GM12874 (cell line): ENCODE data around the gene MANEA.

Experiments used
- TF ChIP-seq, protein P1 (sequence below): IDR thresholded peaks from 2 replicates; pipeline ENCODE4 v1.5.1; 2011; ENCODE audit warnings: low read depth, mild to moderate bottlenecking, control low read depth, low read length, moderate library complexity; ENCODE audit not compliant: insufficient read depth

Gene MANEA

GRCh38 chr6:95589826-95590570 is 12.7 kb downstream of the MANEA start:
- TF ChIP-seq, protein P1, sequence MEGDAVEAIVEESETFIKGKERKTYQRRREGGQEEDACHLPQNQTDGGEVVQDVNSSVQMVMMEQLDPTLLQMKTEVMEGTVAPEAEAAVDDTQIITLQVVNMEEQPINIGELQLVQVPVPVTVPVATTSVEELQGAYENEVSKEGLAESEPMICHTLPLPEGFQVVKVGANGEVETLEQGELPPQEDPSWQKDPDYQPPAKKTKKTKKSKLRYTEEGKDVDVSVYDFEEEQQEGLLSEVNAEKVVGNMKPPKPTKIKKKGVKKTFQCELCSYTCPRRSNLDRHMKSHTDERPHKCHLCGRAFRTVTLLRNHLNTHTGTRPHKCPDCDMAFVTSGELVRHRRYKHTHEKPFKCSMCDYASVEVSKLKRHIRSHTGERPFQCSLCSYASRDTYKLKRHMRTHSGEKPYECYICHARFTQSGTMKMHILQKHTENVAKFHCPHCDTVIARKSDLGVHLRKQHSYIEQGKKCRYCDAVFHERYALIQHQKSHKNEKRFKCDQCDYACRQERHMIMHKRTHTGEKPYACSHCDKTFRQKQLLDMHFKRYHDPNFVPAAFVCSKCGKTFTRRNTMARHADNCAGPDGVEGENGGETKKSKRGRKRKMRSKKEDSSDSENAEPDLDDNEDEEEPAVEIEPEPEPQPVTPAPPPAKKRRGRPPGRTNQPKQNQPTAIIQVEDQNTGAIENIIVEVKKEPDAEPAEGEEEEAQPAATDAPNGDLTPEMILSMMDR, result no peak

GRCh38 chr6:95593025-95593424 is 15.7 kb downstream of the MANEA start:
- TF ChIP-seq, protein P1, result no peak

DNA sequence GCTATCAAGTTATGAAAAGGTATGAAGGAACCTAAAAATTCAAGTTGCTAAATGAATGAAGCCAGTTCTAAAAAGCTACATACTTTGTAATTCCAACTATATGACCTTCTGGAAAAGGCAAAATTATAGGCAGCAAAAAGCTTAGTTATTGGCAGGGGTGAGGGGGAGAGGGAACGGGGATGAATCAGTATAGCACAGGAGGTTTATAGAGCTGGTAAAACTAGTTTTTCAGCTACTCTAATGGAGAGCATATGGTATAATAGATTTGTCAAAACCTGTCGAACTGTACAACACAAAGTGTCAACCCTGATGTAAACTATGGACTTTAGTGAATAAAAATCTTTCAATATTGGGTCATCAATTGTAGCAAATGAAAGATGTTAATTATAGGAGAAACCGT is 18.7 kb downstream of the MANEA start:
- TF ChIP-seq, protein P1, result no peak

DNA sequence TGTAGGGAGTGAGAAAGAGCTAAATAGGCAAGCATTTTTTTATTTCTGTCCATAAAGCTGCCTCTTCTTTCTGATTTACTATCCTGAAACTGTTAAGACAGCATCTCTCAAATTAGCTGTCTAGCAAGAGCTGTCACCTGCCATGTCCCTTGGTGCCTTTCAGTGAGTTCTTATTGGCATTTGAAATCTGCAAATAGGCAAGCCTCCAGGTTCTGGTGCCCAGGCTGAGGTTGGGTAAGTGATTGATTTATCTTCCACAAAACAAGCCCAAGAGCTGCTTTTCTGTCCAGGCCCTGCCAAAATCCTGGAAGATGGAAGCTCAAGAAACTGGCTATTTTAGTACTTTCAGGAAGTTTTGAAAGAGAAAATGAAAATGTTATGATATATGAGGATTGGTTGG is 22.4 kb downstream of the MANEA start:
- TF ChIP-seq, protein P1, result no peak

- TF ChIP-seq, protein P1, result no peak
These were observed 23.8 kb downstream of the MANEA start for GRCh38 chr6:95601133-95601532.

DNA sequence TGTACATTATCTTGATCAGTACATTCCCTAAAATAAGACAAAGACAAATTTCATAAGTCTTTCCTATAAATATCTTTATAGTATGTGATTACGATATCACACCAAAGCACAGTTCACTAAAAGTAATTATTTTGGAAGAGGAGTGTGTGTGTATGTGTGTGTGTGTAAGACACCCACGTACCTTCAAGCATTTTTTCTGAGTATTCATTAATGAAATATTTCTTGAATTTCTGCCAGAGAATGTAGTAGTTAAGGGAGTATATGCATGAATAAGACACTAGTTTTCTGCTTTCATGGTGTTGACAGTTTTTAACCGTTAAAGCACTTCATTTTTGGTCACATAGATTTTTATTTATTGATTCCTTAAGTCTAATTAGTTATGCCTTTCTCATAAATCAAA is 36.8 kb downstream of the MANEA start:
- TF ChIP-seq, protein P1, result no peak

DNA sequence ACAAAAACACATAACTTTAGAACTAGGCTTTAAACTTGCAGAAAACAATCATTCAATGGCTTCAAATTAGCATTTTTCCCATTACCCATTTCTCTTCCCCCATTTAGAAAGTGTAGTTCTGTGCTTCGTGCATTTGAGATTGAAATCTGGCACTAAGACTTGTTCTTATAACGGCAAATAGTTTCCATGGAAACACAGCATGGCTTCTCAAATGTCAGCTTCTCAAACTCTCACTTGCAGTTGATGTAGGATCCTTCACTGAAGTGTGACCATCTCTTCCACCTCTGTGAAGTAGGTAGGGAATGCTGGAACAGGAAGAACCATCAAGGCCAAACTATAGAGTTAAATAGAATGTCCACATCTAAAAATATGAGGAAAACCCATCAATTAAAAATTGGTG is 52.2 kb downstream of the MANEA start:
- TF ChIP-seq, protein P1, result no peak
